Measurements from ENCODE around the gene PLA2G4B. TPM values are rescaled to one million over a fixed set of nuclear protein-coding genes. Genes with fewer than 3 reads are reported as not detected.
A peak's percentile ranks its signal among the peaks of the same experiment; 100 is the strongest.

The PLA2G4B gene
- total RNA-seq, 1 donor from 2014 or later, result 2.4 TPM

GRCh38 chr15:41866263-41866703 lies 27.6 kb downstream of the PLA2G4B start:
- FAIRE-seq, result no peak
- no peak for DNase-seq (ENCODE audit: low spot score in 2 of 2)

DNA sequence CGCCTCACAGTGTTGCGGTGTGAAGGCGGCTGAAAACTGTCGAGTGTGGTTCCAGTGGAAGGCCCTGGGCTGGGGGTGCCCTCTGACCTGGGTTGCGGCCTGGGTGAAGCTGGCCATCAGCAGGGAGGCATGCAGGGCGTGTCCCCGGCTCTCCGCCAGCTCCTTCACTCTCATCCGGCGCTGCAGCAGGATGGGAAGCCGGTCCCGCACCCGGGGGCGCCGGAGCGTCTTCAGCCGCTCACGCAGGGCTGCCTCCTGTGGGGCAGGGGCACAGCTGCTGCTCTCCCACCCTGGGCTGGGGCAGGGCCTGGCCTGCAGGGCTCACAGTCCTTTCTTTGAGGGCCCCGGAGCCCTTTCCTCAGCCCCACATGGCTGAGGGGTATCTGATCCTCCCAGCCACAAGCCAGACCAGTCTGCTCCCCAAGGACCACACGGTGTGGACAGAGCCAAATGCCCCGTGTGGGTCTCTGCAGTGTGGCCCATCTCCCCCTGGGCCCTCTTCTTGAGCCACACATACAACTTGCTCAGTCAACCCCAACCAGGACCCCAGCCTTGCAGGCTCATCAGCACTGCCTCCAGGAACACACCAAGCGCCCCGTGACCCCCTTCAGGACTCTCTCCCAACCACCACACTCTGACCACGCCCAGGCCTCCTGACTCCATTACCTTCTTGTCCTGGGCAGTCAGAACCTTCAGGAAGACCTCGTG lies 28.4 kb downstream of the PLA2G4B start:
- FAIRE-seq (no peak), DNase-seq (ENCODE audit: low spot score in 2 of 2) (no peak)

DNA sequence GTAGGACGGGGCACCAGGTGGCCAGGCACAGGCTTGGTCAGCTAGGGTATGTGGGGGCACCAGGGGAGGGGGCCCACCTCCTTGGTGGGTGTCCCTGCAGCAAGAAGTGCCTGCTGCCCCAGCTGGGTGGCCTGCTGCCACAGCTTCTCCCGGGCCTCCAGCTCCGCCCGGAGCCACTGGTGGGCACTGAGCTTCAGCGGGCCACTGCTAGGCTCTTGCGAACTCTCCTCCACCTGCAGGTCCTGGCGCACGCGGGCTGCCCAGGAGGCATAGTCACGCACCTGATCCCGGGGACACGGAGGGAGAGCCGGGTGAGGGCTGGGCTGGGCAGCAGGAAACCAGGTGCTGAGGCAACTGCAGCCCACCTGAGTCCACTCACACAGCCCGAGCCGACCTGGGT lies 29.7 kb downstream of the PLA2G4B start:
- FAIRE-seq (no peak), DNase-seq (ENCODE audit: low spot score in 2 of 2) (no peak)

- DNase-seq (ENCODE audit: low spot score in 2 of 2) (no peak), FAIRE-seq (no peak)
Measured at GRCh38 chr15:41869770-41870688, 31.4 kb downstream of the PLA2G4B start.

- FAIRE-seq, result no peak
- no peak for DNase-seq (ENCODE audit: low spot score in 2 of 2)
Measured at GRCh38 chr15:41870689-41871081, 32.0 kb downstream of the PLA2G4B start.

DNA sequence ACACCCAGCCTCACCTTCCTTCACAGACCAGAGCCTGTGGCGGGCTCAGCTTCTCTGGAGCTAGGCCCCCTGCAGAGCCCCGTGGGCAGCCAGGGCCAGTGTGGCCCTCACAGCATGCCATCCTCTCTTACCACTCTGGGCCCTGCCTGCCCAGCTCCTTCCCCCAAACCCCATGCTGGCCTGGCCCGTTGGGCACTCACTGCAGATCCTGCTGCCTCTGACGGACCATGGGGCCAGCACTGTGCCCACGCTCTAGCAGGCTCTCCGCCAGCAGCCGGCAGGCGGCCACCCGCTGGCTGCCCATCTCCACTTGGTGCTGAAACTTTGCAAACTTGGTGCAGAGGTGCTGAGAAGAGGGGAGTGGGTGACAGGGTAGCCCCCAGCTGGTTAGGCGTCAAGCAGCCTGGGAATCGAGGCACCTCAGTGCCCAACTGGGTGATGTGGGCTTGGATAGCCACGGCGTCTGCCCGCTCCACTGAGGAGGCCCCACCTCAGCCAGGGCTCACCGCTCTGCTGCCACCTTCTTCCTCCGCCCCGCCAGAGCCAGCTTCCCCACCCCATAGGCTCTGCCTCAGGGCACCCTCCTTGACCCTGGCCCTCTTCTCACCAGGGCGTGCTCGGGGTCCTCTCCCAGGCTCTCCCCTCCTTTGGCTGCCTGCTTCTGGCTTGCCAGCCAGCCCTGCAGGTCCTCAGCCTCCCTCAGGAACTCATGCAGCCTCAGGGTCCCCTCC lies 32.7 kb downstream of the PLA2G4B start:
- DNase-seq (ENCODE audit: low spot score in 2 of 2) (no peak), FAIRE-seq (no peak)

GRCh38 chr15:41872166-41872747 lies 33.6 kb downstream of the PLA2G4B start:
- FAIRE-seq (no peak), DNase-seq (ENCODE audit: low spot score in 2 of 2) (no peak)

GRCh38 chr15:41873711-41874110 lies 35.1 kb downstream of the PLA2G4B start:
- DNase-seq (ENCODE audit: low spot score in 2 of 2) (no peak), FAIRE-seq (no peak)

DNA sequence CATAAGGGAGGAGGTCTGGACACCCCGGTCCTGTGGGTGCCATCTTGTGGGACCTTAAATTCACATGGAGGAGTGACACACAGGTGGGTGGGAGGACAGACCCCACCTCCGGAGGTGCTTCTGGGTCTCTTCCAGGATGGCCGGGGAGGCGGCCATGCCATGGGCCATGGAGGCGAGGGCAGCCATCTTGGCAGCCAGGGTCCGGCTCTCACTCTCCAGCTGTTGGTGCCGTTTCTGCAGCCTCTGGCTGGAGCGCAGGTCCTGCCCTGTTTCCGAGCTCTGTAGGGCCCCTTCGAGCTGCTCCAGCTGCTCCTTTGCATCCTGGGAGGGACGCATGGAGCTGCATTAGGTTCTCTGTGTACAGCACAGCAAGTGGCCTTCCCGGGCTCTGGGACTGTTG lies 36.1 kb downstream of the PLA2G4B start:
- DNase-seq (ENCODE audit: low spot score in 2 of 2) (no peak), FAIRE-seq (no peak)

DNA sequence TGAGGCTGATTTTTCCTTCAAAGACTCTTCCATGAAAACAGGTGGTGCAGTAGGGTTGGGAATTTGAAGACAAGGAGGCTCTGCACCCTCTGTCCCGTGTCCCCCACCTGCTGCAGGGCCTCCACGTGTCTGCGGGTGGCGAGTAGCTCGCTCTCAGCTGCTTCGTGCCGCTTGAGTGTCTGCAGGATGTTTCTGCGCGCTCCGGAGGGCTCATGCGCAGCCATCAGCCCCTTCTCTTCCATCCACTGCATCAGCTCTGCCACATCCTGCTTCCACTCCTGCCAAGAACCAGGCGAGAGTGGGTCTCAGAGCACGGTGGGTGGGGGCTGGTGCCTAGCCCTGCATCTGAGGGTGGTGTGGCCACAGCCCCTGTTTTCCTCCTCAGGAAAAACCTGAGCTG lies 37.4 kb downstream of the PLA2G4B start:
- FAIRE-seq (no peak), DNase-seq (ENCODE audit: low spot score in 2 of 2) (no peak)

DNA sequence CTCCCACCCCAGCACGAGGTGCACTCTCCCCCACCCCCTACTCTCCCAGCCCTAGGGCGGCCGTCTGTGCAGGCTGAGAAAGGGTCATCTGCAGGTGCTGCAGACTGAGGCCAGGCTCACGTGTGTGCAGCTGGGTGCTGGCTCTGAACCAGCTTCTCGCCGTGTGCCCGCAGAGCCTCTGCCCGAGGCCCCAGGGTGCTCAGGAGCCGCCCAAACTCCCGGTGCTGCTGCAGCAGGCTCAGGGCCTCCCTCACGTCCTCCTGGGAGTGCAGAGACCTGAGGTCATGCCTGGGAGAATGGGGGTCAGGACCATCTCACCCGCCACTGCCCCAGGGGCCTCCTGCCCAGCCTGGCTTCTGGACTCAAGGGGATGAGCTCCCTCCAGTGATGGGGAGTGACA lies 38.0 kb downstream of the PLA2G4B start:
- DNase-seq (ENCODE audit: low spot score in 2 of 2), result no peak
- no peak for FAIRE-seq

DNA sequence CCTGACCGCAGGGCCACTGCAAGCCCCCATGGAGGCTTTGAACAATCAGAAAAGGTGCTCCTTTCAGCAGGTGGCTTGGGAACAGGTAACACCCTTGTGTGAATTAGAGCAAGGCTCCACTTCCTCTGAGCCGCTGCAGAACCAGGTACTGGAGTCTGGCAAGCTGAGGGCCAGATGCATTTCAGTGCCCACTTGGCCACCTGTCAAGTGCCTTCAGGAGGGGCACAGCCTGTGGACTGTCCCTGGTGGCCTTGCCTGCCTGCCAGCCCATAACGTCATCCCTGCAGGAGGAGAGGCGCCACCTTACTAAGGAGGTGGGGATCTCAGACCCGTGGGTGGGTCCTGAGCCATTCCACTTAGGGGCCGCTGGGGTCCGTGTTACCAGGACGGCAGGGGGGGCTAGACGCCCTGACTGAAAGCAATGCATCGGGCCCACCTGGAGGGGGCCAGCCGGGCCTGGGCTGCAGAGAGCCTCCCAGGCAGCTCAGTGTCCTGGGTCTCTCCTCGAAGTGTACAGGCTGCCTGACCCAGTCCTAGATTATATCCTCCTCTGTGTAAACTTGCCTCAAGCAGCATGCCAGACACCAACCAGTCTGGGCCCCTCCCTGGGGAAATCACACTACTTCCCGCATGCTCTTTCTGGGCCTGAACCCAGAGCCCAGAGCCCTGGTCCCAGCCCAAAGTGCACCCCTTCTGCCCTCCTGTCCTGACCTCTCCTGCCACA lies 39.1 kb downstream of the PLA2G4B start:
- DNase-seq (ENCODE audit: low spot score in 2 of 2) (no peak), FAIRE-seq (no peak)

DNA sequence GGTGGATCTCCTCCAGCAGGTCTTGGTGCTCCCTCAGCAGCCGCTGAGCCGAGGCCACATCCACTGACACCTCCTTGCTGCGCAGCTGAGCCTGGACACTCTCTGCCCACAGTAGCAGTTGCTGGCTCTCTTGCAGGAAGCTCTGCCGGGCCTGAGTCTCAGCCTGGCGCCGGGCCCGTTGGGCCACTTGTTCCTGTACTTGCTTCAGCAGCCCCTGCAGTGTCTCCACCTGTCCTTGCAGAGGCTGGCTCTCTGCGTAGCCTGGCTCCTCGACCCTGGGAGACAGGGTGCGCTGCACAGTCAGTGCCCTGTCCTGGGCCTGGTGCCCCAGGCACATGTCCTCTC lies 39.7 kb downstream of the PLA2G4B start:
- FAIRE-seq (no peak), DNase-seq (ENCODE audit: low spot score in 2 of 2) (no peak)

DNA sequence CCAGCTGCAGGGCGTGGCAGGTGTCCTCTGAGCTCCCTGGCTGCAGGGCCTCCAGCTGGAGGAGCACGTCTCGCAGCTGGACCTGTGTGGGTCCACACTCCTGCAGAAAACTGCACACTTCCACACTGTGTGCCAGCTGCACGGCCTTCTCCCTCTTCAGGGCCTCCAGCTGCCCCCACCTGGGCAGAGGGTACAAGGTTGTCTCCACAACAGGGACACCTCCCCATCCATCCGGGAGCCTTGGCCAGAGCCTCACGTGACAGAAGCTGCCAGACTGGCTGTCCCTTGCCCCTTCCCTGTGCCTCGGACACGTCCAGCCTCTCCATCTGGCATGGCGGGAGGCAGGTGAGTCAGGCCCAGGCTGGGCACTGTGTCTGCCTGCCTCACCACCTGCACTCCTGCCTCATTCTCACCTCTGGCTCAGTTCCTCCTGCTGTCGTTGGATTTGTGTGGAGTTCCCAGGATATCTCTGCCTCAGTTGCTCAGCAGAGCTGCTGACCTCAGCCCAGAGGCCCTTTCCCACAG lies 40.7 kb downstream of the PLA2G4B start:
- no peak for FAIRE-seq
- DNase-seq (ENCODE audit: low spot score in 2 of 2), result no peak

DNA sequence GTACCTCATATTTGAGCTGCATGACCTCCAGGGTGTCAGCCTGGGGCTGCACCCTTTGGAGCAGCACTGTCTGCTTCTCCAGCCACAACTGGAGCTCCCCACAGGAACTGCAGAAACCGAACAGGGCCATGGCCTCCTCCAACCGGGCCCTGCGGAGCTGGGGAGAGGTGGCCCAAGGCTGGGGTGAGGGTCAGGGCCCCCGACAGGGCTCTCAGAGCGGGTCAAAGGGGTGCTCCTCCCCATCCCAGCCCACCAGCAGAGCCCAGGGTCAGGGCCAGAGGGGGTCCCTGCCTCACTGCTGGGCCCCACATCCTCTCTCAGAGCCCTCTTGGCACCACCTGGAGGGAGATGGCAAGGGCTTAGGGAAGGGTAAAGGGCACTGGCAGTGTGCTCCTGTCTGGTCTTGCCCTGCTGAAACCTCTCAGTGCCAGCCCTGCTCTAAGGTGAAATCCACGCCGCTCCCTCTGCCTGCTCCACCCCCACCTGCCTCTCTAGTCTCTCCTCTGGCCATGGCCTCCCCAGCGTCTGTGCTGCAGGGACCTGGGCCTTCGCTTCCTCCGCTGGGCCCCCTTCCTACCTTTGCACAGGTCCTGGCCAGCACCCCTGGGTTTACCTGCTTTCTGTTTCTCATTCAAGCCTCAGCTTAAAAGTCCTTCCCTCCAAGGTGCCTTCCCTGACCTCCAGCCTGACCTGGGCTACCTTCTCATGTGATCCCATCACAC lies 41.7 kb downstream of the PLA2G4B start:
- no peak for FAIRE-seq
- no peak for DNase-seq (ENCODE audit: low spot score in 2 of 2)

GRCh38 chr15:41881086-41881485 lies 42.4 kb downstream of the PLA2G4B start:
- DNase-seq (ENCODE audit: low spot score in 2 of 2) (no peak), FAIRE-seq (no peak)

DNA sequence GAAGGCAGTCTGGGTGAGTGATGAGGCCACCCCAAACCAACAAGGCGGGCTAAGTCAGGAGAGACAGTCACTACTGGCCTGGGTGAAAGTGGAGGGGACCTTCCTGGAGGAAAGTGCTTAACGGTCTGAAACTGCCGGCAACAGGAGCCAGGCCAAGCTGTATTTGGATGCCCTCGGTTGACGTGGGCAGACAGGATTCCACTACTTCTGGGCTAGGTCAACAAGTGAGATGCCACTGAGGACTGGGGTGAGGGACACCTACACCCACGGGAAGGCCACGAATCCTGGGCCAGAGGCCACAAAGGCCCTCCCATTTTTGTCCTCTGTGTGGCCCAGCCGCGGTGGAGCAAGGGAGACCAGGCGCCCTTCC lies 42.9 kb downstream of the PLA2G4B start:
- DNase-seq (ENCODE audit: low spot score in 2 of 2), result no peak
- no peak for FAIRE-seq

GRCh38 chr15:41881920-41882688 lies 43.5 kb downstream of the PLA2G4B start:
- DNase-seq (ENCODE audit: low spot score in 2 of 2), result peak in 1 of 2 donors; percentile 55
- FAIRE-seq, result no peak
